Activated B cell treated with CpG ODN at 0.5 μM for 24 hours (primary cell): ENCODE data around the gene ARMCX4. TPM values are rescaled to one million over a fixed set of nuclear protein-coding genes. Genes with fewer than 3 reads are reported as not detected.

ENCODE experiments used
- ATAC-seq: fragments of 200-7000 bp; cut with Tn5 transposase; one replicate; pipeline ENCODE4 v1.10.0; 2021; ENCODE audit warnings: low read depth, mild to moderate bottlenecking, moderate library complexity
- CTCF ChIA-PET: fragments of 350-600 bp; sonication (Branson Sonifier 250); formaldehyde crosslinking; loops from one replicate; lab custom pipeline; 2021; ENCODE audit warnings: antibody characterized with exemption; lab: Charles Lee
- POLR2A ChIA-PET: fragments of 350-600 bp; sonication (Branson Sonifier 250); formaldehyde crosslinking; loops from one replicate; lab custom pipeline; 2021; ENCODE audit warnings: antibody characterized with exemption; lab: Charles Lee
- DNase-seq: peaks from one replicate; pipeline ENCODE4 v3.0.0; 2022
- H3K27ac Mint-ChIP-seq: one replicate; pipeline ENCODE4 v1.8.0; 2020; ENCODE audit warnings: mixed read lengths
- H3K27me3 Mint-ChIP-seq: one replicate; pipeline ENCODE4 v1.8.0; 2021; ENCODE audit warnings: mixed read lengths
- H3K36me3 Mint-ChIP-seq: one replicate; pipeline ENCODE4 v1.8.0; 2021; ENCODE audit warnings: low read depth, mixed read lengths
- H3K4me1 Mint-ChIP-seq: one replicate; pipeline ENCODE4 v1.8.0; 2021; ENCODE audit warnings: mixed read lengths
- H3K4me3 Mint-ChIP-seq: one replicate; pipeline ENCODE4 v1.8.0; 2020; ENCODE audit warnings: mild to moderate bottlenecking, mixed read lengths
- H3K9me3 Mint-ChIP-seq: one replicate; pipeline ENCODE4 v1.8.0; 2020; ENCODE audit warnings: mixed read lengths
- CTCF ChIP-seq: fragments of 200-600 bp; IDR thresholded peaks from one replicate; pipeline ENCODE4 v1.8.0; 2022; ENCODE audit warnings: antibody characterized with exemption, mild to moderate bottlenecking
- intact Hi-C: fragments of 100-400 bp; cut with micrococcal nuclease; formaldehyde crosslinking; loops from one replicate; pipeline ENCODE4 v1.15.1; 2024
- total RNA-seq: library from RNA; stranded (reverse); gene quantifications from 2 replicates; pipeline ENCODE4 v1.2.3, GENCODE V29; 2022

Gene ARMCX4
- total RNA-seq, 1 donor from 2014 or later = 3.6 TPM

GRCh38 chrX:101507372-101507771, 22.1 kb downstream of the ARMCX4 start:
- Mint-ChIP-seq H3K27ac (no peak overlapping the region), H3K4me1 (no peaks in the 10 kb centered on the region), H3K9me3 (no peaks in the 10 kb centered on the region), H3K4me3 (no peak overlapping the region), H3K27me3 (no peaks in the 10 kb centered on the region), H3K36me3 (no peaks in the 10 kb centered on the region)
- DNase-seq (no peak), ATAC-seq (no peak)
- intact Hi-C loops = no loop called here
- POLR2A ChIA-PET = no interaction called here
- CTCF ChIA-PET = no interaction called here
- TF ChIP-seq CTCF = no peak

GRCh38 chrX:101507986-101508385, 22.7 kb downstream of the ARMCX4 start:
- ChIA-PET POLR2A (no interaction called here), CTCF (no interaction called here)
- no peaks in the 10 kb centered on the region for H3K36me3 Mint-ChIP-seq
- ATAC-seq (no peak), DNase-seq (no peak)
- no peaks in the 10 kb centered on the region for H3K4me1 Mint-ChIP-seq
- H3K27ac Mint-ChIP-seq = no peak overlapping the region
- H3K27me3 Mint-ChIP-seq = no peaks in the 10 kb centered on the region
- no peaks in the 10 kb centered on the region for H3K9me3 Mint-ChIP-seq
- no peak overlapping the region for H3K4me3 Mint-ChIP-seq
- intact Hi-C loops = no loop called here
- no peak for TF ChIP-seq CTCF

- H3K27me3 Mint-ChIP-seq = peaks cover 4% of the 10 kb centered on the region
- ATAC-seq = no peak
- no peak for DNase-seq
- intact Hi-C loops = no loop called here
- no peaks in the 10 kb centered on the region for H3K4me1 Mint-ChIP-seq
- no peaks in the 10 kb centered on the region for H3K36me3 Mint-ChIP-seq
- no peak overlapping the region for H3K27ac Mint-ChIP-seq
- ChIA-PET CTCF (no interaction called here), POLR2A (no interaction called here)
- H3K9me3 Mint-ChIP-seq = no peaks in the 10 kb centered on the region
- no peak overlapping the region for H3K4me3 Mint-ChIP-seq
- no peak for TF ChIP-seq CTCF
These were observed 45.7 kb downstream of the ARMCX4 start for GRCh38 chrX:101530944-101531343.

Other genes with a start within 250 kb of the ARMCX4 start
- gene TAF7L, start 194.1 kb upstream of the ARMCX4 start, total RNA-seq = not detected in 2 replicates
- gene TIMM8A, start 136.7 kb upstream of the ARMCX4 start, total RNA-seq = 16.8 and 17.1 TPM in 2 replicates
- 193 and 219 TPM in 2 replicates for gene BTK, start 99.3 kb upstream of the ARMCX4 start, total RNA-seq
- 234 and 287 TPM in 2 replicates for gene RPL36A, start 94.4 kb upstream of the ARMCX4 start, total RNA-seq
- gene GLA, start 77.5 kb upstream of the ARMCX4 start, total RNA-seq = 32.0 and 32.2 TPM in 2 replicates
- gene HNRNPH2, start 77.2 kb upstream of the ARMCX4 start, total RNA-seq = 70.5 and 76.9 TPM in 2 replicates
- 0.38 and 0.42 TPM in 2 replicates for gene ARMCX1, start 65.1 kb downstream of the ARMCX4 start, total RNA-seq
- 45.1 and 50.5 TPM in 2 replicates for gene ARMCX6, start 132.5 kb downstream of the ARMCX4 start, total RNA-seq
- gene ARMCX3, start 137.7 kb downstream of the ARMCX4 start, total RNA-seq = 23.2 and 24.0 TPM in 2 replicates
- gene ARMCX2, start 174.4 kb downstream of the ARMCX4 start, total RNA-seq = 8.3 and 11.2 TPM in 2 replicates